RPMI8226 (cell line): ENCODE data around the gene DGAT2.

Source experiments
- DNase-seq: peaks from one replicate; pipeline ENCODE4 v3.0.0-alpha.2; 2015

DGAT2 gene

DNA sequence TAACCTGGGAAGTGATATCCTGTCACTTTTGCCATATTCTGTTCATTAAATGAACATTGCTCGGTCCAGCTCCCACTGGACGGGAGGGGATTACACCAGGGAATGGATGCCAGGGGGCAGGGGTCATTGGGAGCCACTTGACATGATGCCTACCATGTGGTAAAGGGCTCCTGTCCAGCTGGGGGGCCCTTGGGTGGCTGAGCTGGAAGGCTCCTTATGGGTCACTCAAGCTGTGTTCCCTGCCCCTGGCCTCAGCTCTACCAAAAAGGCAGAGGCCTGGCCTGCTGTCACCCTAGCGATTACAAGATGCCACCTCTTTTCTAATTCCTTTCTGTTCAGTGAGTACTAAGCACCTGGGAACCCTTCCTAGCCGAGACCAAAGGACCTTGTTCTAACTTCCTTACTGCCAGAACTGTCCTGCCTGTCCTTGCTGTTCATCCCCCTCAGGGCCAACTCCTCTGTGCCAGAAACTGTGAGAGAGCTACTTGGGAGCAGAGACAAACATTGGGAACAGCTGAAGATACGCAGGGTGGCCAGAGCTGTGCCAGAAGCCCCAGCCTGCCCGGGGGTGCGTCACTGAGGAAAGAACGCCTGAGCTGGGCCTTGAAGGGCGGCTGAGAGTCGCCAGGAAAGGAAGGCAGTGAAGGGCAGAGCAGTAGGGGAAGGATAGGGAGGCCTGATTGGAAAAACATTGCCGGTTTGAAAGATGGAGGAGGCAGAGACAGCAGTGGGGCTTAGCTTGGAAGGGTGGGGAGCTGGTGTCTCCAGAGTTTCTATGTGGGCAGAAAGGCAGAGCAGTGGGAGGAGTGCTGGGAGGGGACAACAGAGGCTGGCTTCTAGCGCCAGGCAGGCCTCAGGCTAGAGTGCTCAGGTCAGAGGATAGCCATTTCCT, 33.7 kb downstream of the DGAT2 start:
- no peak for DNase-seq

DNA sequence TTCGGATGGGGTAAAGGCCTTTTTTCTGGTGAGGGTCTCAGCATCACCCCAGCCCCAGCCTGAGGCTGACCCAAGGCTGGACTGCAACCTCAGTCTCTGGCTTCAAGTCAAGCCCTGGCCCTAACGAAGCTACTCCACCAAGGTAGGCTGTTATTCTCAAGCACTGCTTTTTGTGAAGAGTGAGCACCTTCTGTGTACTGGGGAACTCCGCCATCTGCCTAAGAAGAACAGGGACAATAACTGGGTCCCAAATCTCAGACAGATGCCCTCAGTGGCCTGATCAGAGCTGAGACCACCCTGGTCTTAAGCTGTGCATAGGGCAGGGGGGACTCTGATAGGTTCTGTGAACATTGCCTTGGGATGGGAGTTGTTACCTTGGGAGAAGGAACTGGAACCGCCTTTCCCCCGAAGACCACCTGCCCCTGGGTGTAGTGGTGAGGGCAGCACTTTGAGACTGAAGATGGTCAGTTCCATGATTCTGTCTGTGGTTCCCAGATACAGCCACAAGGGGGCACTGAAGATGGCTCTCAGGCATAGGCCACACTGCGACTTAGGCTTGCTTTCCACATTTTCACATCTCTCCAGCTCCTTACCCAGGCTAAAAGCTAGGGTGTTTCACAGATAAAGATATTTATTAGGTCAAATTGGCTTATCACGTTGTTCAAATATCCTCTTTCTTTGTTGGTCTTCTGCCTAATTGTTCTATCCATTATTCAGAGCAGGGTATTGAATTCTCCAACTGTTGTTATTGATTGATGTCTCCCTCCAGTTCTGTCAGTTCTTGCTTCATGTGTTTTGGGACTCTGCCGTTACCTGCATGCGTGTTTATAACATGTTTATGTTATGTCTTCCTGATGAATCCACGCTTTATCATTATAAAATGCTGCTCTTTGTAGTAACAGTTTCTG, 34.6 kb downstream of the DGAT2 start:
- peak; percentile 85 for DNase-seq

DNA sequence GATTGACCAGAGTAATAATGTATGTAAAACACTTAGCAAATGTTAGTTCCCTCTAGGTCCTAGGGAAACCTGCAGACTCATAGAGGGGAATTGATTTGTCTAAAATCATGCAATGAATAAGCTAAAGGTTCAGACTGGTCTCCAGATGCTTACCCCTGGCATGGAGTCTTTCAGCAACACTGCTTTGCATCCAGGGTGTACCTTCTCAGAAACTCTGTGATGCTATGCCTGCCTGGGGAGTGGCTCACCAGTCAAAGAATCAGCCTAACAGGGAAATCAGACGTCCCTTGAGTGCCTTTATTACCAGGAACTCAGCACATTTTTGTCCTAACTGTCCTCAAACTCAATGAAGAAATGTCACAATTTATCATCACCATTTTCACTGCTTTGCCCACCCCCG, 40.5 kb downstream of the DGAT2 start:
- no peak for DNase-seq

DNA sequence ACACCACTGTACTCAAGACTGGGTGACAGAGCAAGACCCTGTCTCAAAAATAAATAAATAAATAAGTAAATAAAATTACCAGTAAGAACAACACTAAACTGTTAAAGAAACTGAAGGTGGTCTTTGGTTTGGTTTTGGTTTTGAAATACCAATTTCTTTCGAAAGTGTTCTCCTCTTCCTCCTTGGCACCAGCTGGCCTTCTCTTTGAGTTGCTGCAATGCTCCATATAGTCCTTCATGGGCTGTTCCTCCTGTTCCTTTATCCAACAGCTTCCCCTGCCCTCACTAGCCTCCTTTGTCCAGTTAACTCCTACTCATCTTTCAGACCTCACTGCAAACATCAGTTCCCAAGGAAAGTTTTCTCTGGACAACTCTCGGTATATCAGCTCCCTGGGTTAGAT, 41.4 kb downstream of the DGAT2 start:
- no peak for DNase-seq

DNA sequence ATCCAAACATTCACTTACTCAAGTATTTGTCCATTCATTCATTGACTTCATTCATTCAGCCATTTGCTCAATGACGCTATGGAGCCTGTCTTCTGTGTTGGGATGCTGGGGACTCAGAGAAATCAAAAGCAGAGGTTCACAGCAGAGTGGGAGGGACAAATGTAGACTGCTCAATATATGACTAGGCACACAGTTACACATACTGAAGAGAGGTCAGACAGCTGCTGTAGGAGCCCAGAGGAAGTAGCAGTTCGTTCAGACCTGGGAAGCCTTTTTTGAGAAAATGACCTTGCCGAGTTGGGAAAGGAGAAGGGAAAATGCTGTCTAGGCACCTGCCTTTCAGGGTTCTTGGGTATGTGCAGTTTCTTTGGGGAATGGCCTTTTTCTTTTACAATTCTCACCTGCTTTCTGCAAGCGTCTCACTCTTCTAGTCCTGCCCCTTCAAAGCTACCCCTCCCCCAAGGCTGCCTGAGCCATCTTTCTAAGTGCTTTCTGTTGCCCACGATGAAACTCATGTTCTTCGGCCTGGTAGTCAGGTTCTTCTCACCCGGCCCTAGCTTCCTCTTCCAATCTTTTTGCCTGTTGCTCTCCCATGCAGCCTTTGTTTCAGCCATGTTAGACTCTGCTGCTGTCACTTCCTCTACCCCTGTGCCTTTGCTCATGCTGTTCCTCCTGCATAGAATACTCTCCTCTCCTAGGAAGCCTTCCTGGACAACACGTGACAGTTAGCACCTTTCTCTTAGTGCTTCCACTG, 42.2 kb downstream of the DGAT2 start:
- DNase-seq, result peak; percentile 71

DNA sequence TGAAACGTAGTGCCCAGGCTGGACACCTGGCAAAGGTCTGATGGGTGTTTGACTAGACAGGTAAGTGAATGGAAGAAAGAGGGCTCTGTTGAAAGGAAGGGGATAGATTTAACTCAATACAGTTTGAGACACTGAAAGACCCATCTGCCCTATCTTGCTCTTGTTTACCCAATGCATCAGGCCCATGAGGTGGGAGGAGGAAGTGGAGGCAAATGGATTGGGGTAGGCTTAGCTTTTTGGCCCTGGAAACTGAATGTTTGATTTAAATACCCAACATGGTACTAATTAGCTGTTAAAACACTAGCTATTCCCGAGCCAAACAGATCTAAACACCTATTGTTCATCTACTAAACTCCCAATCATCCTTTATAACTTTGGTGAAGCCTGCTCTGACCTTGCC, 42.9 kb downstream of the DGAT2 start:
- no peak for DNase-seq

DNA sequence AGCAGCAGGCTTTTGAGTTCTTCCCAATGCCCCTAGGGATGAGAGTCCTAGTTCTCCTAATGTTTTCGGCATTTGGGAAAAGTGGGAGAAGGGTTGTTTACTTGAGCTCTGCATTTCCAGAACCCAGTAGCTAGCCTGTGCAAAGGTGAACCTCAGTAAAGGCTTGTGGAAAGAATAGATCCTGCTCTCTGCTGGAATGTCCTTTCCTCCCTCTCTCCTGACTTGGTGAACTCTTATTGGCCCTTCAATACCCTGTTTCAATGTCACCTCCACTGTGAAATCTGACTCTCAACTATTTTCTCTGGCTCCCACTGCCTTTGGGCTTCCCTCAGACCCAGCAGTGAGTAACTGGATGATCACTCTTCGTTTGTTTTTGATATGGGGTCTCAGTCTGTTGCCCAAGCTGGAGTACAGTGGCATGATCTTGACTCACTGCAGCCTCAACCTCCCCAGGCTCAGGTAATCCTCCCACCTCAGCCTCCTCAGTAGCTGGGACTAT, 44.0 kb downstream of the DGAT2 start:
- no peak for DNase-seq

DNA sequence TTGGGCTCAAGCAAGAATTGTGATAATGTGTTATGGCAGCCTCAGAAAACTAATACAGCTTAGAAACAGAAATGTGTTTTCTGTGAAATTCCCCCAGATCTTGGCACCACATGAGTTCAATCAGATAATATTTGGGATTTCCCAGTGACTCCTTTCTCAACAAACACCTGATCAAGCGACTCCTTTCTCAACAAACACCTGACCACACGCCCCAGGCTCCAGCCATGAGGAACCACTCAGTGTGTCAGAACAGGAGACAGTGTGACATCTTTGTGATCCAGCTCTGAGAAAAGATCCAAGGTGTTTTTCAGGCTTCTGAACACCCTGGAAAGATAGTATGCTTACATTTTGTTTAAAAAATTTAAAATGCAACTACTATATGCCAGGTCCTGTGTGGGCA, 44.5 kb downstream of the DGAT2 start:
- no peak for DNase-seq

DNA sequence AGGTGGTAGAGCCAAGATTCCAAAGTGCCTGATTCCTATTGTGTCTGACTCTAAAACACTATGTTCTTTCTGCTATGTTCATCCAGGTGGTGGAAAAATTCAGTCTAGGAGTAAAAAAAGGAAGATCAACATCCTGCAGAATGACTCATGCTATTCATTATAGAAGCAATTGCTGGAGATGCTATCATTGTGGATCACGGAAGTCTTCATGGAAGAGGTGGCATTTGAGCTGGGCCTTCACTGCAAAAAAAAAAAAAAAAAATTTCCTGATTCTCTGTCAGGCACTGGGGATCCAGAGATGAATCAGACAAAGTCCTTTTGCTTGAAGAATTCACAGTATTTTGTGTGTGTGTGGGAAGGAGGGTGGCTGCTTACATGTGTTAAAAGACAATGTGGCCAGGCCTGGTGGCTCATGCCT, 45.1 kb downstream of the DGAT2 start:
- DNase-seq, result no peak

DNA sequence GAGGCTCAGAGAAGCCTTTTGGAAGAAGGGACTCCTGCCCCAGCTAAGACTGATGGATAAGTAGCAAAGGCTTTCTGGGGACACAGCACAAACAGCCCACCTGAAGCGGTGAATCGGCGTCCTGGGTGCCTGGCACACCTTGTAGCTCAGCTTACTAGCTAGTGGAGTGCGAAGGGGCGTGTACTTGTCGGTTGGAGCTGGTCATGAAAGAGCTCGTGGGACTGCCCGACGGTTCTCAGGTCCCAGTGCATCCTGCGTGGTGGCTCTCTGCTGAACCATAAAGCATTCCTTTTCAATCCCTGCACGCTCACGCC, 45.7 kb downstream of the DGAT2 start:
- DNase-seq, result no peak

DNA sequence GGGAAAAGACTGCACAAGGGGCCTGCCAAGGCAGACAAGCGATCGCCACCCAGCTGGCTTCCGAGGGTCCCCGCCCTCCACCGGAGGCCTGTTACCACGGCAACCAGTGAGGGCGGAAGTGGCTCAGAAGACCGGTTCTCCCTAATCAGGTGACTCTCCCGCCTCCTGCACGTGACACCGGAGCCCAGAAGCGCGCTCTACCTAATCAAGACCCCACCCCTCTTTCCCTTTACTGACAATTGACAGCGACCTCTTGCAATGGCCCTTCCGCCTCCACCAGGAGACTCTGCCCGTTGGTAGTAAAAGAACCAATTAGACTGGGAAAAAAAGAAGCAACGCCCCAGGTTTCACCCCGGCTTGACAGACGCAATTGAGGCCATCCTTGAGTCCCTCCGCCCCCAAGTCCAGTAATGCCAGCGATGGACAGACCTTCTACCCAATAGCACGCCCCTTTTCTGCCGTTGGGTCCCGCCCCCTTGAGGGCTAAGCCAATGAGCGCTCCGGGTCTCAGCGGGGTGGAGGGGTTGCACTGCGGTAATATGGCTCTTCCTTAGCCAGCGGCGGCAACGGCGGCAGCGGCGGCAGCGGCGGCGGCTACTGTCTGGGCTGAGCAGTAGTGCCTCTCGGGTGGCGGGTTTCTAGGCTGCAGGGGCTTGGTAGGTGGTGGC, 46.2 kb downstream of the DGAT2 start, which contains the start of gene UVRAG:
UVRAG (plus strand) TSS at position 534 of the 668 bp plus-strand sequence. CDS start 198 bp downstream, outside the sequence.
- DNase-seq, result peak; percentile 100

DNA sequence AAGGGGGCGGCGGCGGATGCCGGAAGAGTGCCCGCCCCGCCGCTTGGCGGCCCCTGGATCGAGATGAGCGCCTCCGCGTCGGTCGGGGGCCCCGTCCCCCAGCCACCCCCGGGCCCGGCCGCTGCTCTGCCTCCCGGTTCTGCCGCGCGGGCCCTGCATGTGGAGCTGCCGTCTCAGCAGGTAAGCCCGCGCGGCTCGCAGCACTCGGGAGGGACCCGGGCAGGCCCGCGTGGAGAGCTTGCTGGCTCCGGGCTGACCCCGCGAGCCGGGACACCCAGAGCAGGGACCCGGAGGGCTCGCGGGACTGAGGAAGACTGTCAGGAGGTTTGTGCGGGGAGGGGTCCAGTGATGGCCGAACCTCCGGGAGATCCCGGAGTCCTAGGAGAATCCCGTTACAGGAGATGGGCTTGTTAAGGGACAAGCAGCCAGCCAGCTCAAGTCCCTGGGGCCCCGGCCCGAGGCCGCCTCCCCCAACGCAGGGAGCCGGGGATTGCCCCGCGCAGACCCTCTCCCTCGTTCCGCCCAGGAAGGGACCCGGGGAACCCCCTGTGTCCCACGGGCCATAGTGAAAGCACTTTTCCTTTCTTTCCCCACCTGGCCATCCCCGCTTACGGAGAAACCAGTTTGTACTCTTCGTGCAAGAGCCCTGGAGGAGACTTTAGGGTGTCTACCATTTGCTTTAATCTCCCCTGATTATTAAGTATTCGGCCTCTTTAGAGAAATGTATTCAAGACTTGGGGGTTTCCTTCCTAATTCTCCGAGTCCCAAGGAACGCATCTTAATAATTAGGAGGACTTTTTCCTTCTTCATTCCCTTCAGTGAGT, 47.0 kb downstream of the DGAT2 start:
- peak; percentile 54 for DNase-seq

DNA sequence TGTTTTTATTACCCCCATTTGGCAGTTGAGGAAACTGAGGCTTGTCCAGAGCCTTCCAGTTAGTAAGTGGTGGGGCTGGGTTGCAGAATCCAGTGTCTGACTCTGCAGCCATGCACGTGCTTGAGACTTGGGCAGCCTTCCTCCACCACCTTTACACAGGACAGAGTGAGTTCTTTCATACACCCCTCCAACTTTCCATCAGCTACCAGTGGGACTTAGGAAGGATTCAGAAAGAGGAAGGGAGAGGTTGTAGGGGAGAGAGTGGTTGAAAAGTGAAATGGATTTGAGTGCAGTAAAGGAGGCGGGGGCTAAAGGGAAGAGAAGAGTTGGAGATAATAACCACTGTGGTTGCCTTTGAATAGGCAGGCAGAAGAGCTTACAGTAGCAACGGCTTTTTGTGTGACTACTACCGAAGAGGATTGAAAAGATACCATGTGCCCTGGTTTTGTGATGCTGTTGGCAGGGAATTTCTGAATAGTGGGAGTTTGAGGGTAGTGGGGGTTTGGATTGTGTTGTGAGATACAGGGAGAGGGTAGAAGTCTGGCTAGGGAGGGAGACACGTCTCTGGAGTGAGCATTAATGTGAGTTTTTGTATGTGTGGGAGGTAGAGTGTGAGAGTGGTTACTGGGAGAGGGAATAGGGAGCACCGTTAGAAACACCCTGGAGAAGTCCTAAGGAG, 48.1 kb downstream of the DGAT2 start:
- DNase-seq, result peak; percentile 37

DNA sequence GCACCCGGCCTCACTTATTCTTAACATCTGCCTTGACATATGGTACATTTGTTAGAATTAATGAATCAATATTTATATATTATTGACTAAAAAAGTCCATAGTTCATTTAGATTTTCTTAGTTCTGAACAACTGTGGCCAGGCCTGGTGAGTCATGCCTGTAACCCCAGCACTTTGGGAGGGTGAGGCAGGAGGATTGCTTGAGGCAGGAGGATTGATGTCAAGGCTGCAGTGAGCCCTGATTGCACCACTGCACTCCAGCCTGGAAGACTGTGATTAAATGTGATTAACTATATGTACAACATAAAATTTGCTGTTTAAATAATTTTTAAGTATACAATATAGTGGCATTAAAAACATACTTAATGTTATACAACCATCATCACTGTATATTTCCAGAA, 52.1 kb downstream of the DGAT2 start:
- no peak for DNase-seq

DNA sequence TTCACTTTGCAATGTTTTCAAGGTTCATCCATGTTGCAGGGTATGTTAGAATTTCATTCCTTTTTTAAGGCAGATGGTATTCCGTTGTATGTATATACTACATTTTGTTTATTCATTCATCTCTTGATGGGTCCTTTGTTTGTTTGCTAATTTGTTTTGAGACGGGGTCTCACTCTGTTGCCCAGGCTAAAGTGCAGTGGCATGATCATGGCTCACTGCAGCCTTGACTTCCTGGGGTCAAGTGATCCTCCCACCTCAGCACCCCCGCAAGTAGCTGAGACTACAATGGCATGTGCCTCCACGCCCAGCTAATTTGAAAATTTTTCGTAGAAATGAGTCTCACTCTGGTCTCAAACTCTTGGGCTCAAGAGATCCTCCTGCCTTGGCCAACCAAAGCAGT, 52.6 kb downstream of the DGAT2 start:
- no peak for DNase-seq

DNA sequence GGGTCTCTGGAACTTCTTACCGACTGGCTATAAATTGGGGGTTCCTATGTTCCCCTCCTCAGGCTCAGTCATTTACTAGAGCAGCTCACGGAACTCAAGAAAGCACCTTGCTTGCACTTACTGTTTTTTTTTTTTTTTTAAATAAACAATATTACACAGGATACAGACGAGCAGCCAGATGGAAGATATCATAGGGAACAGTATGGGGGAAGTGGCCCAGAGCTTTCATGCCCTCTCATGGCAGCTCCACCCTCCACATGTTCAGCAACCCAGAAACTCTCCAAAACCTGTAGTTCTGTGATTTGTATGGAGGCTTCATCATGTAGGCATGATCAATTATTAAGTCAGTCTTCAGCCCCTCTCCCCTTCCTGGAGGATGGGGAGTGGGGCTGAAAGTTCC, 54.0 kb downstream of the DGAT2 start:
- no peak for DNase-seq

DNA sequence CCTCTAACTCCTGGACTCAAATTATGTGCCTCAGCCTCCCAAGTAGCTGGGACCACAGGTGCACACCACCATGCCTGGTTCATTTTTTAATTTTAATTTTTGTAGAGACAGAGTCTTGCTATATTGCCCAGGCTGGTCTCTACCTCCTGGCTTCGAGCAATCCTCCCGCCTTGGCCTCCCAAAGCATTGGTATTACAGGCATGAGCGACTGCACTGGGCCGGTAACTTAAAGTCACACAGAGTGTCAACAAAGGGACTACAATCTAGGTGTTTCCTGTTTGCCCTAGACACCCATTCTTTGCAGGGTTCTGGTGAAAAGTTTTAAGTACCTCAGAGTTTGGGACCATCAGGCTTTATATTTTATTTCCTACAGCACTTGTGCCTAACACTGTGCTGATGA, 54.8 kb downstream of the DGAT2 start:
- DNase-seq, result peak; percentile 43

DNA sequence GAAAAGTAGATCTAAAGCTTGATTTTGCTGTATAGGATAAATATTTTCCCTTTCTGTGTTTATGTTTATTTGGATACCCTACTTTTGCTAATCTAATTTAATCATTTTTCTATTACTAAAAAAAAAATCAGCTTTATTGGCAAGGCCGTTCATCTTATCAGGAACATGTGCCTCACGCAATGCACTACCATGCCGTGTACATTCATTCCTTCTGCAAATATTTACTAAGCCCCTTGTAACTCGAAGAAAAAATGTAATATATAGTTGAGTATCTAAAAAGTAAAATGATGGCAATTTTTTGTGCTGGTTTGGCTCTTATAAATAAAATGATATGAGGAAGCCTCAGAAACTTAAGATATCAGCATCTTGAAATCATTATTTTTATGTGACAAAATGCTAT, 55.4 kb downstream of the DGAT2 start:
- DNase-seq, result no peak

DNA sequence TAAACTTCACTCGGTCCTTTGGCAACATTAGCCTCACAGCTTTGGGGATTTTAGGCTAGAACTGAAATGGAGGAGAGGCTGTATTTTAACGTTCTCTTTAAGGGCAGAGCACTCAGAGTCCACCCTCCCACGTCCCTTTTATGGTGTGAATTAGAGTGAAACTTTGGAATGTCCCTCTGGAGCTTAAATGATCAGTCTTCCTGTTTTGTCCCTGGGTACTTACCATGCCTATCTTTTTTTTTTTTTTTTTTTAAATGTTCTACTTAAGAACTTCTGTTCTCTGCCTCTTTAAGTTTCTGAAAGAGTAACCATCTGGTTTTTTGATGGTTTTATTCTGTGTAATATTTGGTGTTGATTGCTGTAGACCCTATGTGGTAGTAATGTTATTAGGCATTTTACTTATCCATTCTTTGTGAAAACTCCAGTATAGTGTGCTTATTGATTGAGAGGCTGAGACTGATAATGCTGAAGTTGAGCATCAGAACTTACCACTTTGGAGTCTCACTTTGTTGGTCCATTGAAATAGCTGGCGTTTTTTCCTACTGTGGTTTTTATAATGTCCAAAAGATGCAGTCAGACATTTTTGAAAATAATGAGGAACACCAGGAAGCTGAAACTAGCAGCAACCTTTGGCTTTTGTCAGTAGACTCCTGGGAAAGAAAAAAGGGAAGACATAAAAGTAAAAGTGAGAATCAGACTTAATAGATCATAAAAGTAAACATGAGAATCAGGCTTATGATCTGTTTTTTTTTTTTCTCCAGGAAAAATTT, 58.1 kb downstream of the DGAT2 start:
- no peak for DNase-seq

DNA sequence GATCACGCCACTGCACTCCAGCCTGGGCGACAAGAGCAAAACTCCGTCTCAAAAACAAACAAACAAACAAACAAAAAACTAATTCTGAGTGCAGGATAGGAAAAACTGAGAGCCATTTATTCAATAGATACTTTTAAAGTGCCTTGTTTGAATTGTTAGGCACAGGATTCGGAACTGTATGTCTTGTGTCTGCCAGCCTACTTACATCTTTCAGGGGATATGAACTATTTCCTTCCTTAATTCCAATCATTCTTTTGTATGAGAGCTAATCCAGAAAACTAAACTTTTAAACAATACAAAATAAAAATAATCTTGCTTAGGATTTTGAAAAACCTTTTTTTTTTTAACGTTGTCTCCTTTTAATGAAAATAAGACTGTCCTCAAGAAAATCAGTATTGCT, 59.0 kb downstream of the DGAT2 start:
- no peak for DNase-seq
